KOPT-K1 (cell line): ENCODE measurements around the gene TUBB4B.
A peak's percentile ranks its signal among the peaks of the same experiment; 100 is the strongest.

Experiments
- H3K27ac ChIP-seq: fragments of 200-600 bp; sonication (generic); 2 replicates; pipeline ENCODE4 v1.5.1; 2016; ENCODE audit warnings: antibody characterized with exemption, mild to moderate bottlenecking, low read depth, low read length; ENCODE audit not compliant: poor library complexity, severe bottlenecking
- H3K36me3 ChIP-seq: fragments of 200-600 bp; sonication (generic); 2 replicates; pipeline ENCODE4 v1.5.1; 2017; ENCODE audit warnings: antibody characterized with exemption, mild to moderate bottlenecking, low read length, moderate library complexity; ENCODE audit not compliant: insufficient read depth
- H3K9me3 ChIP-seq: fragments of 200-600 bp; sonication (generic); 2 replicates; pipeline ENCODE4 v1.5.1; 2017; ENCODE audit warnings: antibody characterized with exemption, low read length, mild to moderate bottlenecking; ENCODE audit not compliant: insufficient read depth, poor library complexity, severe bottlenecking

Gene TUBB4B

DNA sequence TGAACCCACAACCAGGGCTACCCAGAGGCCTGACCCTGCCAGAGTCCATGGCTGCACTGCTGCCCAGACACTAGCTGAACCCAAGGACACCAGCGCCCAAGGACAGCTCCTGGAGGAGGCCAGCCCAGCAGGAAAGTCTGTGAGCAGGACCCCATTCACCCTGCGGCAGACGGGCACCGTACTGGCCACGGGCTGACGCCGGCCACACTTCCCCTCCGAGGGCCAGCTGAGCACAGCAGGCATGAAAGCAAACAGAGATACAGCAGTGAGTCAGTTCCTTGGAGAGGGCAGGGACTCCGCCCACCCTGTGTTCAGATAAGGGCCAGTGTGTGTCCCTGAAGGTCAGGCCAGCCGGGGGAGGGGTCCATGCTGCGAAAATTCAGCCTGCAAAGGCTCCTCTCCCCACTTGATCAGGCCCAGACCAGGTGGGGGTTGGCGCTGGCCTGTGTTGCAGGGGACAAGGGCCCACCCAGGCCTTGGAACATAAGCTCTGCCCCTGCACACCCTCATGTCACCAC lies 22.3 kb upstream of the TUBB4B start:
- no peak overlapping the region for H3K27ac ChIP-seq
- peaks cover 45% of the 10 kb centered on the region; the same call in 1 of the 2 replicates for H3K36me3 ChIP-seq
- H3K9me3 ChIP-seq = no peaks in the 10 kb centered on the region

DNA sequence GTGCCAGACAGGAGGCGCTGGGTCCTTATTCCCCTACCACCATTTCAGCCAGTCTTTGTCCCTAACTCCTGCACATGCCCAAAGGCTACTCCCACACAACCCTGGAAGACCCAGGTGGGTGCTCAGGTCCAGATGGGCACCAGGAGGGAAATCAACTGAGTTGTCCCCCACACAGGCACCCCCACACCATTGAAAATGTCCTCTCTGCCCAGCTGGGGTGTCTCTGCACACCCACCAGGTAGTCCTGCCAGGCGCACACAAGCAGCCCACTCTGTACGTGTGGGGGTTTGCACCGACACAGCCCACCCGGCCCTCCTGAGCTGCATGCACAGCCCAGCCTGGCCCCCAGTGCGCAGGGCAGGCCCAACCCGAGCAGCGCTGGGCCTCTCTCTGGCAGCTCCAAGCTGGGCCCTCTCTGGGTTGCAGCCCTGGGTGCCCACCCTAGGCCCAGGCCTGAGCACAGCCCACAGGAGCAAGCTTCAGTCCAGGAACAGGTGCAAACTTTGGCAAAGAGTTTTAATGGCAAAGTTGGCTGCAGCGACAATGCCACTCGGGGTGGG lies 21.2 kb upstream of the TUBB4B start:
- peaks cover 36% of the 10 kb centered on the region; the same call in 1 of the 2 replicates for H3K36me3 ChIP-seq
- no peak overlapping the region for H3K27ac ChIP-seq

DNA sequence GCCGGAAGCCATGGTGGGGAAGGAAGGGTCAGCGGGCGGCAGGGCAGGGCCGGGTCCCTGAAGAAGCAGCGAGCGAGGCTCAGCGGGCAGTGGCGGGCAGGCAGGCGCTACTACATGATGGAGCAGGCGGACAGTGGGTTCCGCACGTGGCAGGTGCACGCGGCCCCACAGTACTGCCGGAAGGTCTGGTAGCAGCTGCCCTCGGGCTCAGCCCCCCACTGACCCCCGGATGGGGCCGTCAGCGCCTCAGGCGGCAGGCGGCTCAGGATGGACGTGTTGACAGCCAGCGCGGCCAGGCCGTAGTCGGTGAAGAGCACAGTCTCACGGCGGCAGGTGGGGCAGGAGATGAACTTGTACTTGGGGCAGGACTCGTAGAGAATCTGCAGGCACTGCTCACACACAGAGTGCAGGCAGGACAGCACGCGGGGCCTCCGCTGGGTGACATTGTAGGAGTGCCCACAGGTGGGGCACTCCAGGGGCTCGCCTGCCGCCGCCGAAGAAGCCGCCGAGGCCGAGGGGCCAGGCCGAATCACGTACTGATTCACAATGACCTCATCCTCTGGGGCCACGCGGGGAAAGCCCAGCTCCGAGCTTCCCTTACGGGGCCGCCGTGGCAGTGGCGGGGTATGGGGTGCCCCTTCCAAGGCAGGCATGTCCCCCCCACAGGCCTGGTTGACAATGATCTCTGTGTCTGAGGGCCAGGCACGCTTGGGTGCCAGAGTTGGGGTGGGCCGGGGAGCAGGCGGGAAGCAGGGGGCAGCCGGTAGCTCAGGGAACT lies 20.6 kb upstream of the TUBB4B start:
- Histone ChIP-seq H3K27ac (no peak overlapping the region), H3K9me3 (no peaks in the 10 kb centered on the region), H3K36me3 (peaks cover 29% of the 10 kb centered on the region; the same call in 1 of the 2 replicates)

More for the DNA sequence above, 21.2 kb upstream of the TUBB4B start:
- no peaks in the 10 kb centered on the region for H3K9me3 ChIP-seq

DNA sequence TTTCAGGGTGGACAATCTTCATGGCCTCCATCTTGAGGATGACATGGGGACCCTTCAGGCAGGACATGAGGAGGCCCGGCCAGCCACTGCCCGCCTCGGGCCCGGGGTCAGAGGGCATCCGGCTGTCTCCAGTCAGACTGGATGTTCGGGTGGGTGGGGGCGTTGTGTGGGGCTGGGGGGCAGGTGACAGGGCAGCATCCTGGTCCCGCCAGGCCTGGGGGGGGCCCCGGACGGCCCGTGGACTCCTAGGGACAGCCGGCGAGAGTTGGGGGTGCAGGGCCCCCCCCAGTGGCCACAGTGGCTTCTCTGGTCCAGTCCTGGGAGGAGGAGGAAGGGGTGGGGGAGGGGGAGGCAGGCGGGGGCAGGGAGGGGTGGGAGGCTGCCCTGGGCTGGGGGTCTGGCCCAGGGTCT lies 20.0 kb upstream of the TUBB4B start:
- H3K9me3 ChIP-seq = no peaks in the 10 kb centered on the region
- no peak overlapping the region for H3K27ac ChIP-seq
- H3K36me3 ChIP-seq = peaks cover 23% of the 10 kb centered on the region; the same call in 1 of the 2 replicates

DNA sequence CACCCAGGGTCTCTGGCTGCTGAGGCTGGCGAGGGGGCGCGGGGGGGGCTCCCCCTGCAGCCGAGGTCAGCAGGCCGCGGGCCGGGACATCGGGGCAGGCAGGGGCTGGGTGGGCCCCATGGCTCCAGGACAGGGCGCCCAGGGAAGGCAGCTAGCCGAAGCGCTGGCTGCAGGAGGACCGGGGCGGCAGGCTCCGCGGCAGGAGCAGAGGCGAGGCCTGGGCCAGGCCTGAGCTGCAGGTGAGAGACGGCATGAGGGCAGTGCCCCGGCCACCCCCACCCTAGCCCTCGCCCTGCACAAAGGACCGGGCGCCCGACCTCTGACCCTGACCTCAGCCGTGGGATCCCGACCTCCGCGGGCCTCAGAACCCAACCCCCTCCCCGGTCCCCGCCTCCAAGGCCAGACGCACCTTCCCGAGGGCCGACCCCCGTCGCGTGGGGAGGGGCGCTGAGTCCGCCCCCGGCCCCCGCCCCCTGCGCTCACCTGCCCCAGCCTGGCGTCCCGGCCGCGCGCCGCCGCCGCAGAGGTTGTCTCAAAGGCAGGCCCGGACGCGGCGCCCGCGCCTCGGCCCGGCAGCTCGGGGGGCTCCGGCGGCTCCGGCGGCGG lies 19.5 kb upstream of the TUBB4B start:
- H3K9me3 ChIP-seq = no peaks in the 10 kb centered on the region
- peaks cover 18% of the 10 kb centered on the region; the same call in 1 of the 2 replicates for H3K36me3 ChIP-seq
- no peak overlapping the region for H3K27ac ChIP-seq

DNA sequence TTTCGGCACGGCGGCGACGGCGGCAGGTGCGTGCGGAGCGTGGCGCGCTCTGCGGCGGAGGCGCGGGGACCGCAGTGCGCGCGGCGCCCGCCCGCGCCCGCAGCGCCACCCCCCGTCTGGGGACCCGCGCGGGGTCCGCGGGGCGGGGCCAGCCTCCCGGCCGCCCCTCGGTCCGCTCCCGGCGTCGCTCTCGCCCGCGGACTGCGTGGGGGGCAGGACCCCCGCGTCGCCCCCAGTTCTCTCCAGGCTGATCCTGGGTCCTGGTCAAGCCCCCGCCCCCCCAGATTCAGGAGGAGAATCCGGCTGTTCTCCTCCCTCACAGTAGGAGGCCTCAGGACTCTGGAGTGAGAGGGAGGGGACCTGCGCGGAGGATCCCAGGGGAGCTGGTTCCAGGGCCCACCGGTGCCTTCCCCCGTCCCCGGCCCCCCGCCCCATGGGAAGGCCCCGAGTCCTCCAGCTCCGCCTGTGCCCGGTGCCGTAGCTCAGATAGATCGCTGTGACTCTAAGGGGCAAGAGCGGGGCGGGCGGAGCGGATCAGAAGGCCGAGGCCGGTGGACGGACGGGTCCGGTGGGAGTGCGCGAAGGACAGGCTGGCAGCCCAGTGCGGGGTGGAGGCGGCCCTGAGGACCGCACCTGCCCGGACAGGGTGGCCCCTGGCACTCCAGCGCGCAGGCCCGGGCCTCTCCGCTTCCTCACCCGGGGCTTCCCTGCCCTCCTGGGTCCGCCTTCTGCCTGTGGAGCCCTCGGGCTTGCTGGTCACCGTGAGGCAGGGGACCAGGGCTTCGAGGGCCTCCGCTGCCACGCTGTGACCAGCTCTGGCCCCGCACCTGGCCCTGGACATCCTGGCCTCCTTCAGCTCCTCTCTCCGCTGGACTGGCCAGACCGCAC lies 18.7 kb upstream of the TUBB4B start, which contains the start of gene RNF208:
Gene RNF208 (minus strand): TSS at position 51 of the 888 bp plus-strand sequence. CDS start 1,028 bp downstream, outside the sequence.
- H3K27ac ChIP-seq = peak within 1 kb of the TSS; percentile 88
- H3K9me3 ChIP-seq = no peaks in the 10 kb centered on the region
- peaks cover 11% of the 10 kb centered on the region; the same call in 1 of the 2 replicates for H3K36me3 ChIP-seq

DNA sequence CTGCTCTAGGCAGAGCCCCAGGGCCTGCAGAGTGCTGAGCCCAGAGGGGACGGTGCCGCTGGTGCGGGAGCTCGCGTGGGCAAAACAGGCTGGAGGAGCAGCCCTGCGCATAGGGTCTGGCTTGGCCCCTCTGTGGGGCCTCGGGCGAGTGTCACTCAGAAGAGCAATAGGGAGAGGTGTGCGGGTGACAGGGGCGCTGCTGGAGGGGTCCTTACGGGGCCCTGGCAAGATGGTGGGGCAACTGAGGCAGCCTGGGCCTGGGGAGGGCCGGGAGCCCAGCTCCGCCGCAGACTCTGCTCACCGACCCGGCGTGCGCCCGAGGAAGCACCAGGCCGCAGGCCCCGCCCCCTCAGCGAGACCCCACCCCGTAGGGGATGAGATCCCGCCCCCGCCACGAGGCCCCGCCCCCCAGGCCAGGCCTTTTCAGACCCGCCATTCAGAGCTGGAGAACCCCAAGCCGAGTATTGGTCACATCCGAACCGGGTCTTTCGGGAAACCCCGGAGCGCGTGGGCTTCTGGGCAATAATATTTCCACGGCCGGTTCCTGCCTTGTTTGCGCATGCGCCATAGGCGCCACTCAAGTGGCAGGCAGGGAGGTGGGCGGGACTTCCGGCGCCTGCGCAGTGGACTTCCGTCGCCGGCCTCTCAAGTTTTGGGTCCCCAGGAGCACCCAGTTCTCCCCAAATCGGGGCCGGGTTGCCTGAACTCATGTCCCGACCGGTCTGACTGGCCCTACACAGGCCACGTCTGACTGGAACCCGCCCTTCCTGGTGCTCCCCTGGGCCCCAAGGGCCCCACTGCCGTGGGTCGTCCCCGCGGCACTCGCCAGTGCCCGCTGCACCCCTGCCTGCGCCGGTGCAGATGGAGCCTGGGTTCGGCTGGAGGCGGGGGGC lies 17.8 kb upstream of the TUBB4B start:
- Histone ChIP-seq H3K36me3 (peaks cover 7% of the 10 kb centered on the region; the same call in 1 of the 2 replicates), H3K27ac (peak overlapping the region; percentile 88), H3K9me3 (no peaks in the 10 kb centered on the region)

DNA sequence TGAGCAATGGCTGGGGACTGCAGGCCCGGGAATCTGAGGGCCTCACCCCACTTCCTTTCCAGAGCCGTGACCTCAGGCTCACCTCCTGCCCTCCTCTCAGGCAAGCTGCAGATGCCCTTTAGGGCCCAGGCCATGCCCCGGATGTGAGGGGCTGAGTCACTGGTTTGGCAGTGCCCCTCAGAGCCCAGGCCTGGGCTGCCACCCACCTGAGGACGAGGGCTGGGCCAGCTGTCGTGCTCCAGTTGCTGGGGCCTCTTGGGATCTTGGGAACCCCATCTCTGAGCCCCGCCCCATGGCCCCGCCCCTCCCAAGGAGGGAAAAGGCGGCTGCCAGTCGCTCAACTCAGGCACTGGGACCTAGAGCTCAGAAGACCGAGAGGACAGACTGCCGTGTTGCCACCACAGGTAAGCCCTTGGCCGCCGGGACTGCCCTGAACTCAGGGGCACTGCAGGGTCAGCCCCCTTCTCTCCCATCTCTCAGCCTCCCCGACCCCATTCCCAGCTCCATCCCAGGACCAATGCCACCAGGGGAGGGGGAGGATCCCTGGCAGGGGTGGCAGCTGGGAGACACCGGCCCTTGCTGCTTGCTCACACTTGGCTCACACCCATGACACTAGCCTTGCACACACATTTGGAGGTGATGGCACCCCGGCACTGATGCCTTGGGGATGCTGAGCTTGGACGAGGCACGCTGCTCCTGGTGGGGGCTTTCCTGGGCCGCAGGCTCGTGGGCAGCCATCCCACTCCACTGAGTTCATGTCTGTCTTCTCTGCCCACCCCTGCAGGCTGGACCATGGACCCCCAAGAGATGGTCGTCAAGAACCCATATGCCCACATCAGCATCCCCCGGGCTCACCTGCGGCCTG lies 16.0 kb upstream of the TUBB4B start, which contains the start of gene CYSRT1:
Gene CYSRT1 (plus strand): TSS at position 345 of the 865 bp plus-strand sequence. CDS start 448 bp downstream, at position 793.
- H3K9me3 ChIP-seq = no peaks in the 10 kb centered on the region
- H3K27ac ChIP-seq = peak within 1 kb of the TSS; percentile 88

DNA sequence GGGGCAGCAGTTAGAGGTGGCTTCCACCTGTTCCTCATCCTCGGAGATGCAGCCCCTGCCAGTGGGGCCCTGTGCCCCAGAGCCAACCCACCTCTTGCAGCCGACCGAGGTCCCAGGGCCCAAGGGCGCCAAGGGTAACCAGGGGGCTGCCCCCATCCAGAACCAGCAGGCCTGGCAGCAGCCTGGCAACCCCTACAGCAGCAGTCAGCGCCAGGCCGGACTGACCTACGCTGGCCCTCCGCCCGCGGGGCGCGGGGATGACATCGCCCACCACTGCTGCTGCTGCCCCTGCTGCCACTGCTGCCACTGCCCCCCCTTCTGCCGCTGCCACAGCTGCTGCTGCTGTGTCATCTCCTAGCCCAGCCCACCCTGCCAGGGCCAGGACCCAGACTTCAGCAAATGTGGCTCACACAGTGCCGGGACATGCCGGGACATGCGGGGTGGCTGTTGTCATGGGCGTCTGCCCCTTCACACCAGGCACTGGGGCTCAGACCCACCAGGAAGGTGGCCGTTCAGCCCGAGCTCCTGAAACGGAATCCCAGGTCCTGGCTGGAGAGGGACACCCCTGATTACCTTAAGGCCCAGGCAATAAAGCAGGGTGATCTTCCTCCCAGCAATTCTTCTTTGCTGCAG lies 15.3 kb upstream of the TUBB4B start:
- Histone ChIP-seq H3K36me3 (no peaks in the 10 kb centered on the region), H3K27ac (no peak overlapping the region), H3K9me3 (no peaks in the 10 kb centered on the region)

More for the DNA sequence above, 16.0 kb upstream of the TUBB4B start, which contains the start of gene CYSRT1:
- no peaks in the 10 kb centered on the region for H3K36me3 ChIP-seq

DNA sequence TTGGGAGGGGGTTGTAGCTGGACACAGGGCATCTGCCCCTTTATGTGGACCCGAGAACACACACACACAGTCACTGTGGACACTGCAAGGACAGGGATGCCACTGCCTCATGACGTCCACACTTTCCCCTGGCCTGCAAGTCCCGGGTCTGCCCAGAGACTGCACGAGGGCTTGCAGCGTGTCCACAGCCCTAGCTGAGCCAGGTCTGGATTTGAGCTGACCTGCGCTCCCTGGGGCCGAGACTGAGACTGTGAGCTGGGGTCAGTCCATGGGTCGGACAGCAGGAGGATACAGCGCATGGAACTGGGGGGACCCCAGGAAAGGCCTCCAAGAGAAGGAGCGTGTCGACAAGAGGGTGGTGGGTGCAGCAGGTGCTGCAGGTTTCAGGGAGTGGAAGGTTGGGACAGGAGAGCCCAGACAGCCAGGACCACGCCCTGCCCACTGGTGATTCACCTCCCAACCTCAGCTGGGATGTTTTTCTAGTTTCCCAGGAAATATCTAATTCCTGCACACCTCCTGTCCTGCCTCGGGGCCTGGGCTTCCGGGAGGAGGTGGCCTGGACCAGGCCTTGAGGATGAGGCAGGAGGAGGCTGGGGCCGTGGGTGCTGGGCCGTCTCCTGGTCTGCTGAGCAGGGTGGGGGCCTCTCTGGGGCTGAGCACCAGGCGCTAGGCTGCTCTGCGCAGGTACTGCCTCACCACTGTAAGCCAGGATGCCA lies 14.6 kb upstream of the TUBB4B start:
- H3K36me3 ChIP-seq = no peaks in the 10 kb centered on the region
- no peaks in the 10 kb centered on the region for H3K9me3 ChIP-seq
- H3K27ac ChIP-seq = no peak overlapping the region

DNA sequence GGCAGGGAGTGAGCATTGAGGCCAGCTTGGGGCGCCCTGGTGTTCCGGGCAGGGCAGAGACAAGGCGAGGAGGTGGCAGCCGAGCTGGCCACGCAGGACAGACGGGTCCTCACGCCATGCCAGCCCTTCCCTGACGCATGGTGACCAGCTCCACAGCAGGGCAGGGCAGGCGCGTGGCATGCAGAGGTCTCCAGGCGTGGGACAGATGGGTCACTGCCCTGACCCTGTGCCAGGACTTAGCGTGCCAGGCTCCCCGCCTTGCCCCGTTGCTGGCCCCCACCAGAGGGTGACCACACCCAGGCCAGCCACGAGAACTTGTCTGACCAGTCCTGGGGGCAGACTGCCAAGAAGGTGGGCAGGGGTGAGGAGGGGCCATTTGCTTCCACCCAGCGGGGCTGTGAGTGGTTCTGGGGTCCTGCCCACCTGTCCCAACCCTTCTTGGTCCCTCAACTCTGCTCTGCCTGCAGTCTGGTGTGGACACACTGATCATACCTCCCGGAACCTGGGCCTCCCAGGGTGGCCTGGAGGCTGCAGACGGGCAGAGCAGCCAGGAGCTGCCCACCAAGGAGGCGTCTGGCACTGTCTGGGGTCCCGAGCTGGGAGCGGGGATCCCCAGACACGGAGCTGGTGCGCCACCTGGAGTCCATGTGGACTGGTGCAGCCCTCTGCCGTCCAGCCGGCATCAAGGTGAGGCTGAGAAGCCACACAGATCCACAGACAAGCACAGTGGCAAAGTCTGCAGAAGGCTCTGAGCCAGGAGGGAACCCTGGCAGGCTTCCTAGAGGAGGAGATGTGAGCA lies 13.8 kb upstream of the TUBB4B start, which contains the start of gene RNF224:
Gene RNF224 (plus strand): TSS at position 449 of the 799 bp plus-strand sequence. CDS start 834 bp downstream, outside the sequence.
- H3K27ac ChIP-seq = no peak within 1 kb of the TSS
- no peaks in the 10 kb centered on the region for H3K36me3 ChIP-seq
- no peaks in the 10 kb centered on the region for H3K9me3 ChIP-seq
